CD4-positive, alpha-beta T cell treated with Interleukin-4 for 4 hours (primary cell): ENCODE data around the gene STC2.
"Not testable (repeated sequence)": the region's sequence is repeated elsewhere in the genome, so short reads cannot be mapped to it uniquely, and the experiment has no call there.

Experiments used
- DNase-seq: peaks from one replicate; pipeline ENCODE4 v3.0.0-alpha.2; 2020

STC2 gene, protein sequence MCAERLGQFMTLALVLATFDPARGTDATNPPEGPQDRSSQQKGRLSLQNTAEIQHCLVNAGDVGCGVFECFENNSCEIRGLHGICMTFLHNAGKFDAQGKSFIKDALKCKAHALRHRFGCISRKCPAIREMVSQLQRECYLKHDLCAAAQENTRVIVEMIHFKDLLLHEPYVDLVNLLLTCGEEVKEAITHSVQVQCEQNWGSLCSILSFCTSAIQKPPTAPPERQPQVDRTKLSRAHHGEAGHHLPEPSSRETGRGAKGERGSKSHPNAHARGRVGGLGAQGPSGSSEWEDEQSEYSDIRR

GRCh38 chr5:173327948-173328843 is at the start of gene STC2:
STC2 (minus strand) TSS chr5:173328414; CDS start chr5:173328193, 221 bp downstream.
- DNase-seq: no peak

DNA sequence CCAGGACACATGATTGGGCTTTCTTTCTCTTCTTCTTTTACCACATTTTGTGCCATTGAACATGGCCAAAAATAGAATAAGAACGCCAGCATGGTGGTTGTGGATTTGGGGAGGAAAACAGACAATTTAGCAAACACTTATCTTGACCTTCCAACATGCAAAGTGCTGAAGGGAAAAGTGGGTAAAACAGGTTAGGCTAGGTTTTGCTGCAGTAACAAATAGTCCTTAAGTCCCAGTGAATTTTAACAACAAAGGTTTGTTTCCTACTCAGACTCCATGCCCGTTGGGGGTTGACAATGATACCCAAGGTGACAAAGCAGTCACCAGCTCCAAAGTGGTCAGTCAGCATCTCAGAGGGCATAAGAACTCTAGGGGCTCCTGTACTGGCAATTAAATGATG is 43.2 kb upstream of the STC2 start:
- DNase-seq: no peak

DNA sequence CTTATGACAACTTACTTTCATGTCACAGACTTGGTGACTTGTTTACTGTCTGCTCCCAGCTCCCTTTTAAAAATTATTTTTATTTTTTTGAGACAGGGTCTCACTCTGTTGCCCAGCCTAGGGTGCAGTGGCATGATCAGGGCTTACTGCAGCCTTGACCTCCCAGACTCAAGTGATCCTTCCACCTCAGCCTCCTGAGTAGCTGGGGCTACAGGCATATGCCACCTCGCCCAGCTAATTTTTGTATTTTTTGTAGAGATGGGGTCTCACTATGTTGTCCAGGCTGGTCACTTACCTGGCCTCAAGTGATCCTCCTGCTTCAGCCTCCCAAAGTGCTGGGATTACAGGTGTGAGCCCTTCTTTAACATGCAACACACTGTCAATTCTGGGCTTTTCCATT is 35.2 kb upstream of the STC2 start:
- not testable (repeated sequence) for DNase-seq

- no peak for DNase-seq
These were observed 27.3 kb upstream of the STC2 start for GRCh38 chr5:173355561-173355960.

DNA sequence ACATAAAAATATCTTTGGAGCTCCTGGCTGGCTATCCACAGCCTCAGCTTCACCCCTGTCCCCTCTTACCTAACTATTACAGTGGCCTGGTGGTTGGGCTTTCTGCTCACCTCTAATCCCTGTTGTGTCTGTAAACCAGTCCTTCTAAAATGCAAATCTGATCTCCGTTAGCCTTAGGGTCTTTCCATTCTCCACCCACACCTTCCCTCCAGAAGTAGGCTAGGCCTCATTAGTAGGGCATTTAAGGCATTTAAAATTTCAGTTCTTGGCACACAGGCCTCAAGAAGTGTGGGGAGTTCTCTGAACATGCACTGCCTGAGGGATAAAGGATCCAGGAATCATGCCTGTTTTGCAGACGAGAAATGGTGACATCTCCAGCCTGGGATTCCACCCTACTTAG is 26.4 kb upstream of the STC2 start:
- no peak for DNase-seq

- DNase-seq: no peak
These were observed 24.4 kb upstream of the STC2 start for GRCh38 chr5:173352366-173353349.

GRCh38 chr5:173342813-173343755 is 14.9 kb upstream of the STC2 start:
- DNase-seq: no peak

DNA sequence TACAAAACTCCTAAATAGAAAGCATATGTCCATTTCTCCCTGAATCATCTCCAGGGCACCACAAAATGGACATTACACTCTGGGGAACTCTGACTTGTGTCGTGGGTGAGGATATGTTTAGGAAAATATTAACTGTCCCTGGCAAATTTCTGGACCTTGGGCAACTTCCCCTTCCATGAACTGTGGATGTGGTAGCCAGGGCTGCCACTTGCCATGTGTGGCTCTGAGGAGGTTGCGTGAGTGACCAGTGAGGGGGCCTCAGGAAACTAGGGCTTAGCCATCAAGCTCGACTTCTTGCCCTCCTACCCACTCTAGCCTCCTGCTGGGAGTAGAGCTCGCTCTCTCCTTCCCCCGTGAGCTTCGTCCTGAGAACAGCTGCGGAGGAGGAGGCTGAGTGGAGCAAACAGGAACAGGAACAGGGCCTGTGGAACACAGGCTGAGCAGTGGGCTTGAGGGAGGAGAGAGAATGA is 13.8 kb upstream of the STC2 start:
- DNase-seq: no peak

- no peak for DNase-seq
These were observed 12.8 kb upstream of the STC2 start for GRCh38 chr5:173340984-173341383.

GRCh38 chr5:173340451-173340850 is 12.2 kb upstream of the STC2 start:
- no peak for DNase-seq

- DNase-seq: no peak
These were observed 11.1 kb upstream of the STC2 start for GRCh38 chr5:173339286-173339685.

- DNase-seq: no peak
These were observed 10.3 kb upstream of the STC2 start for GRCh38 chr5:173338380-173339015.

- DNase-seq: no peak
These were observed 6.6 kb upstream of the STC2 start for GRCh38 chr5:173334808-173335207.

DNA sequence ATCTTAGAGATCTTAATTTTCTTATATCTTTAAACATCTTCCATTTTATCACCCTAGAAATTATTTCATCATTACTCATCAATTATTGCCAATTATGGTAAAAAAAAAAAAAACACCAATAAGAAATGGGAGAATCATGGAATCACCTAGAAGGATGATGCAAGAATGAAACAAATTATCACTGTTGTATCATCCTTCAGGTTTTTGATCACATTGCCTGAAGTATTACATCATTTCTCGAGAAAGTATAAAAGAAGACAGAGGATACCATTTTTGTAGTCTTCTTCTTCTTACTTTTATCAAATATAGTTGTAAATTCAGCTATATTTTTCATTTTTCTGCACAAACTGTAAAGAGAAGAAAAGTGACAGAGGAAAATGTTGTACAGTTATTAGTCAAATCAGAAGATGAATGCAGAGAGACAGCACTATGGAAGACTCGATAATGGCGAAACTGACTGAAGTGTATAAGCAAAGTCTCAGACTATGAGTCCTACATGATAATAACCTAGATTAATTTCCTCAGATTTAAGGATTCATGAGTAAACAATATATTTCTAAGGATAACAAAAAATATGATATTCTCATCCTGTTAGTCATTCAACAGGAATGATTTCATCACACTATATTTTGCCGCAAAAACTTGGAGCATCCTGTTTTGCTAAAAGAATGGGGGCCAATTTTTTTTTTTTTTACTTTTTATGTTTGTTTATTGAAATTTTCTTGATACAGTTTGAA is 5.9 kb upstream of the STC2 start:
- DNase-seq: no peak

DNA sequence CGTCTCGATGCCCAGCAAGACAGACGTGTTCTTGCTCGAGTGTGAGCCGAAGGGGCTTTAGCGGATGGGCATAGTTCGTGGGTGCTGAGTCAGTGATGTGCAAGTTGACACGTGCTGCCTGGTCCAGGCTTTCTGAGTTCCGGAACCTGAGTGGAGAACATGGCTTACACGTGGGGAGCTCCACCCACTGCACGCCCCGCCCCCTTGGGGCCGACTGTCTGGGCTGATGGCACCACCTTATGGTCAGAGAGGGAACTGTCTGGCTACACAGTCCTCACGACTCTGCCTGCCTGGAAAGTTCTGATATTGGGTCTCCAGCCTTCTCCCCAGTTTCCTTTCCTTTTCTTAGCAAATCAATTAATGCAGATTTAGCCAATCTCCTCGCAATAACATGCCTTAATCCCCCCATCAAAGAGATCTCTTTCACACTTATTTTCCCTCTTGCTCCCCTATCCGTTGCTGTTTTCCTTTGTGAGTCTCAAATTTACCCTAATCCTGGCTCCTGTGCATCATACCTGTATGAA is 3.8 kb upstream of the STC2 start:
- peak; percentile 21 for DNase-seq

DNA sequence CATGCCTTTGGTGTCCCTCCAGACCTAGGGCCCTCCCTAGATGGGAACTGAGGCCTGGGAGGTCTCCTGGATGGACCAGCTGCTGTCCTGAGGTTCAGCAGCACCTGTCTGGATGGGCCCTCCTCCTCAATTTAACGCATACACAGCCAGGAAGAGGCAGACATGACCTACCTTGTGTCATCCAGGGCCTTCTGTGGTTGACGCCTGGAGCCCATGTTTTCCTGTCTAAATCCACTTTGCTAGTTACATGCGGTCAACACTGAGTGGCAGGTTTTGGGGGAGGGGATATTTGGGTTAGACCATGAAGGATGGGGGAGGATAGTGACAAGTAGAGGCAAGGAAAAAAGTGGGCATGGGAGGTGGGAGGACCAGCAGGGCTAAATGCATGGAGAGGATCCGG is 3.1 kb upstream of the STC2 start:
- no peak for DNase-seq

- no peak for DNase-seq
These were observed 2.4 kb upstream of the STC2 start for GRCh38 chr5:173330338-173331206.

DNA sequence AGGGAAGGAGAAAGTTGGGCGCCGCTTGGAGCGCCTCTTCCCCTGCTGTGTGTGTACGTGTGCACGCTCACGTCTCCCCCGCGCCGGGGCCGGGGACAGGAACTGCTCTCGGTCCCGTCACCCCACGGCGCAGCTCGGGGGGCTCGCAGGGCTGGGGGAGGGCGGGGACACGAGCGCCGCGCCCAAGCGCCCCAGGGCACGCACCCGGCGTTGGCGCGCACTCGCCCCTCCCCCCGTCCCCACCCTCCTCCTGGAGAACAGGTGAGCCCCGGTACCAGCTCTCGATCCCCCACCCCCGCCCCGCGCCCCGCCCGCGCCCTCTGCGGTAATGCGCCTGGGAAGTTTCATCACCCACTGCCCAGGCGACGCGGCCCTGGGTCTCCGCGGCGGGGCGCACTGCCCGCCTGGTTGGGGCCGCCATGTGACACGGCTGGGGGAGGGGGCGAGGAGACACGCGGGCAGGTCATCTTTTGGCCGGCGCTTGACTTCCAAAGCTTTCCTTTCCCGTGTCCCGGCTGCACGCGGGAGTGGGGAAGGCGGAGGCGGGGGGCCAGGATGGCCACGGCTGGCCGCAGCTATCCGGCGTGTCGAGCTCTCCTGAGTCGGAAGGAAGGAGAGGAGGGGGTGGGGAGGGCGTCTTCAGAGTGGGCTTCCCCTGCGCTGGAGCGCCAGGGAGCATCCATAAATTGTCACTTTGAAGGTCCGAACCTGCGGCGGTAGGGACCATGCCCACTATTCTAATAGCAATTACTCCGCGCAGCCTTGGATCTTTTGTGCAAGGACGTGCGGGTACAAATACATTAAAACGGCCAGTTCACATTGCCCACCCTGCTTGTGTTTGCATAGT is 1.5 kb upstream of the STC2 start:
- DNase-seq: no peak
